A549 (cell line): ENCODE results near the gene PNPLA1. TPM values are rescaled to one million over a fixed set of nuclear protein-coding genes. Genes with fewer than 3 reads are reported as not detected.

Experiments
- ATAC-seq, 2 experiments: fragments of 200-7000 bp in 1 of 2; fragments of >200 bp in 1 of 2; cut with Nextera tagmentation in 1 of 2; cut with Tn5 transposase in 1 of 2; 3 replicates each; pipeline versions ENCODE4 v1.8.0 to v1.9.1; 2018 to 2020; ENCODE audit warnings: mild to moderate bottlenecking in 1 of 2, moderate library complexity in 1 of 2
- CTCF ChIA-PET: fragments of 300-600 bp; sonication (Branson Sonifier 250); formaldehyde crosslinking; extraction: SDS; loops from one replicate; lab custom pipeline; 2021; ENCODE audit warnings: antibody characterized with exemption, inconsistent platforms; lab: Yijun Ruan, JAX
- POLR2A ChIA-PET: fragments of 350-600 bp; formaldehyde crosslinking; extraction: SDS; loops from one replicate; lab custom pipeline; 2021; ENCODE audit warnings: antibody characterized with exemption, inconsistent platforms; lab: Yijun Ruan, JAX
- DNase-seq, 2 experiments: peaks; one replicate each; pipeline versions ENCODE4 v3.0.0 to v3.0.0-alpha.2; 2011 to 2016; ENCODE audit warnings: low read depth in 1 of 2, low spot score in 1 of 2
- FAIRE-seq: peaks from 2 replicates; lab custom pipeline; 2011; peaks lifted over from hg19 to GRCh38; lab: Jason Lieb, UNC
- H3K27ac ChIP-seq, 2 experiments: fragments of >200 bp; sonication (Bioruptor Twin); formaldehyde crosslinking; 3 replicates each; pipeline ENCODE4 v1.5.1; 2016 to 2017
- H3K4me1 ChIP-seq: fragments of >200 bp; sonication (Bioruptor Twin); formaldehyde crosslinking; 3 replicates; pipeline ENCODE4 v1.6.1; 2016
- H3K4me2 ChIP-seq: fragments of >200 bp; sonication (Bioruptor Twin); formaldehyde crosslinking; 3 replicates; pipeline ENCODE4 v1.6.1; 2016
- H3K4me3 ChIP-seq: fragments of >200 bp; sonication (Bioruptor Twin); formaldehyde crosslinking; 3 replicates; pipeline ENCODE4 v1.5.1; 2016
- H3K9me3 ChIP-seq: fragments of >200 bp; sonication (Bioruptor Twin); formaldehyde crosslinking; 3 replicates; pipeline ENCODE4 v1.6.1; 2016
- E2F6 ChIP-seq: IDR thresholded peaks from 2 replicates; pipeline ENCODE4 v1.6.1; 2012; ENCODE audit warnings: low read depth, borderline replicate concordance
- EHF ChIP-seq: fragments of 250-450 bp; sonication (Bioruptor Pico); IDR thresholded peaks from 2 replicates; pipeline ENCODE4 v1.5.0; 2020; ENCODE audit warnings: mild to moderate bottlenecking
- HES2 ChIP-seq: fragments of >200 bp; sonication (Bioruptor Twin); formaldehyde crosslinking; IDR thresholded peaks from 2 replicates; pipeline ENCODE4 v1.6.1; 2016
- HEYL ChIP-seq: fragments of 250-450 bp; sonication (Bioruptor Pico); IDR thresholded peaks from 2 replicates; pipeline ENCODE4 v1.8.0; 2021; ENCODE audit warnings: mild to moderate bottlenecking, moderate library complexity
- JUN ChIP-seq, 2 experiments: fragments of >200 bp; sonication (Bioruptor Twin); formaldehyde crosslinking; IDR thresholded peaks; 2 replicates in 1 of 2; 3 replicates in 1 of 2; pipeline ENCODE4 v1.6.1; 2016 to 2017
- KDM1A ChIP-seq: fragments of 200-600 bp; sonication (generic); IDR thresholded peaks from 2 replicates; pipeline ENCODE4 v1.6.1; 2016; ENCODE audit warnings: low read depth, mild to moderate bottlenecking
- MAZ ChIP-seq: fragments of 150-350 bp; IDR thresholded peaks from 2 replicates; pipeline ENCODE4 v1.6.1; 2014; ENCODE audit warnings: antibody characterized with exemption, low read depth, low read length, borderline replicate concordance
- NPAS2 ChIP-seq: fragments of 250-450 bp; sonication (Bioruptor Pico); IDR thresholded peaks from 2 replicates; pipeline ENCODE4 v1.8.0; 2022; ENCODE audit warnings: mild to moderate bottlenecking, moderate library complexity, borderline replicate concordance
- PBX3 ChIP-seq: IDR thresholded peaks from 2 replicates; pipeline ENCODE4 v1.6.1; 2012
- RAD21 ChIP-seq, 2 experiments: fragments of >200 bp in 1 of 2; sonication (Bioruptor Twin) in 1 of 2; formaldehyde crosslinking in 1 of 2; IDR thresholded peaks in 1 of 2; conservative IDR thresholded peaks in 1 of 2; 2 replicates in 1 of 2; 3 replicates in 1 of 2; pipeline ENCODE4 v1.6.1; 2012 to 2018; ENCODE audit warnings: inconsistent platforms in 1 of 2
- RCOR1 ChIP-seq: fragments of 150-350 bp; IDR thresholded peaks from 2 replicates; pipeline ENCODE4 v1.6.1; 2014; ENCODE audit warnings: antibody characterized with exemption, low read length, low read depth
- REST ChIP-seq: fragments of 200-600 bp; sonication (generic); IDR thresholded peaks from 2 replicates; pipeline ENCODE4 v1.6.1; 2016; ENCODE audit warnings: antibody characterized with exemption, mild to moderate bottlenecking, moderate library complexity
- ZSCAN20 ChIP-seq: fragments of 250-450 bp; sonication (Bioruptor Pico); IDR thresholded peaks from 2 replicates; pipeline ENCODE4 v1.8.0; 2022; ENCODE audit warnings: mild to moderate bottlenecking, moderate library complexity
- WGBS: methylation state at CpG from one replicate; pipeline ENCODE4 v1.1.6; 2017; ENCODE audit errors: missing lambda C conversion rate; 5-methylcytosine and 5-hydroxymethylcytosine counted together
- polyA plus RNA-seq, 4 experiments: library from polyadenylated mRNA; depleted of rRNA in 3 of 4; stranded (reverse); fragments of >200 nt; fragmentation: RNase III in 1 of 4; extraction: RNeasy Plus Mini Kit Qiagen cat#74134 plus additional on column Dnase treatment in 1 of 4; gene quantifications; 2 replicates in 3 of 4; 3 replicates in 1 of 4; pipeline ENCODE4 v1.2.3, GENCODE V29; 2011 to 2017

PNPLA1 gene
- polyA plus RNA-seq, 2 of the 4 experiments (the other 2 are of a cell fraction): 0.09 TPM; not detected in 1

GRCh38 chr6:36345681-36346466 is 76.0 kb downstream of the PNPLA1 start:
- FAIRE-seq (no peak), DNase-seq (no peak), ATAC-seq (no peak)
- Histone ChIP-seq H3K4me3 (no peak overlapping the region), H3K27ac (no peak overlapping the region), H3K4me1 (no peaks in the 10 kb centered on the region), H3K4me2 (no peak overlapping the region), H3K9me3 (no peaks in the 10 kb centered on the region)
- CTCF ChIA-PET: interaction anchor here (0.6 to 8.2 kb wide), 3 partner anchors 10 to 139 kb away, joined by 3 to 46 read pairs (median 6); no protein-coding TSS in a partner anchor
- POLR2A ChIA-PET: no interaction called here
- 81% methylated on average over 13 of the region's 13 CpGs for WGBS
- TF ChIP-seq MAZ (no peak), RAD21 (conservative IDR thresholded peaks at IDR 0.05 in 1 of 2, IDR thresholded peaks at IDR 0.05 in 1 of 2) (no peak)

GRCh38 chr6:36346486-36347273 is 76.8 kb downstream of the PNPLA1 start:
- ATAC-seq (no peak), DNase-seq (no peak), FAIRE-seq (no peak)
- no peaks in the 10 kb centered on the region for H3K4me1 ChIP-seq
- H3K4me2 ChIP-seq: no peak overlapping the region
- no peak overlapping the region for H3K27ac ChIP-seq
- WGBS: 85% methylated on average over 20 of the region's 20 CpGs
- ChIA-PET POLR2A (no interaction called here), CTCF (interaction anchor here (0.6 to 8.2 kb wide), 3 partner anchors 12 to 223 kb away, joined by 3 to 46 read pairs (median 3); no protein-coding TSS in a partner anchor)
- H3K9me3 ChIP-seq: no peaks in the 10 kb centered on the region
- no peak overlapping the region for H3K4me3 ChIP-seq
- TF ChIP-seq NPAS2 (CRISPR knock-in tag) (no peak), JUN (IDR thresholded peaks at IDR 0.05) (no peak), RCOR1 (no peak), HES2 (no peak), ZSCAN20 (CRISPR knock-in tag) (no peak), E2F6 (no peak), HEYL (CRISPR knock-in tag) (no peak)

GRCh38 chr6:36347621-36348020 is 77.8 kb downstream of the PNPLA1 start:
- CTCF ChIA-PET: interaction anchor here (2.8 to 8.2 kb wide), 2 partner anchors 11 to 46 kb away, joined by 10 to 46 read pairs; no protein-coding TSS in a partner anchor
- no peak for DNase-seq
- no peak for FAIRE-seq

More at GRCh38 chr6:36347621-36348020, 77.8 kb downstream of the PNPLA1 start:
- ATAC-seq: no peak
- 82% methylated on average over 4 of the region's 4 CpGs for WGBS
- Histone ChIP-seq H3K9me3 (no peaks in the 10 kb centered on the region), H3K4me2 (no peak overlapping the region), H3K4me1 (no peaks in the 10 kb centered on the region), H3K27ac (no peak overlapping the region), H3K4me3 (no peak overlapping the region)
- POLR2A ChIA-PET: no interaction called here
- no peak for TF ChIP-seq E2F6
- no peak for TF ChIP-seq KDM1A
- no peak for TF ChIP-seq REST
- no peak for TF ChIP-seq PBX3
- no peak for TF ChIP-seq EHF (CRISPR knock-in tag)
- TF ChIP-seq HEYL (CRISPR knock-in tag): no peak
